Mucosa of gallbladder (tissue), 1 donor: ENCODE results near the gene ANO2. TPM values are rescaled to one million over a fixed set of nuclear protein-coding genes. Genes with fewer than 3 reads are reported as not detected.
"Not testable (repeated sequence)": the region's sequence is repeated elsewhere in the genome, so short reads cannot be mapped to it uniquely, and the experiment has no call there.

Experiments
- DNase-seq: peaks from one replicate; pipeline ENCODE4 v3.0.0-alpha.2; 2020; ENCODE audit warnings: low spot score
- total RNA-seq: library from RNA; stranded (reverse); gene quantifications from one replicate; pipeline ENCODE4 v1.2.1, GENCODE V29; 2021
- donor health status: DM: no; HTN: no; CAD: no.

Gene ANO2
- total RNA-seq, 1 donor from 2014 or later: 2.5 TPM

DNA sequence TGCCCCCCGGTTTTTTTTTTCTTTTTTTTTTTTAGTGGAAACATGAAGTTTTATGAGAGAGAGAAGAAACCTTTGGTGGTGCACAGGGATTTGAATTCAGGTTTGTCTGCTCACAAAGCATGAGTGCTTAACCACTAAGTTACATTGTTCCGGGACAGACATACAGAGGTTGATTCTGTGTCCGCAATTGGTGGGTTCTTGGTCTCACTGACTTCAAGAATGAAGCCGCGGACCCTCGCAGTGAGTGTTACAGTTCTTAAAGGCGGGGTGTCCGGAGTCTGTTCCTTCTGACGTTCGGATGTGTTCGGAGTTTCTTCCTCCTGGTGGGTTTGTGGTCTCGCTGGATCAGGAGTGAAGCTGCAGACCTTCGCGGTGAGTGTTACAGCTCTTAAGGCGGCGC lies 57.2 kb downstream of the ANO2 start:
- not testable (repeated sequence) for DNase-seq

GRCh38 chr12:5884866-5885265 lies 60.2 kb downstream of the ANO2 start:
- DNase-seq: no peak

DNA sequence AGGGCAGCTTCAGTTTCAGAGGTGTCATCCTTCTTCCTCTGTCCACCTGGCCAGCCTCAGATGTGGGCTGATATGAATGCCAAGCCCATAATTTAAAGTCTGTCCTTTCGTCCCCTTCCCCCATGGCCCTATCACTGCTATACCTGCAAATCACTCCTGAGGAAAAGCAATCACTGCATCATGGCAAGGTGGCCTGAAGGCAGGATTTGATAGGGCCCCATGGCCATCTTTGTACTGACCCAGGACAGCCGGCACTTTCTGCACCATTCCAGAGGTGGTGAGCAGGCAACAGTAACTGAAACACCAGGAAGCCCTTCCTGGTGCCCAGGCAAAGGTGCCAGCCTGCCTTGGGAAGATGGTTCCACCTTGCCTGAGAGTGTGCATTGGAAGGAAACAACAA lies 60.8 kb downstream of the ANO2 start:
- DNase-seq: no peak

DNA sequence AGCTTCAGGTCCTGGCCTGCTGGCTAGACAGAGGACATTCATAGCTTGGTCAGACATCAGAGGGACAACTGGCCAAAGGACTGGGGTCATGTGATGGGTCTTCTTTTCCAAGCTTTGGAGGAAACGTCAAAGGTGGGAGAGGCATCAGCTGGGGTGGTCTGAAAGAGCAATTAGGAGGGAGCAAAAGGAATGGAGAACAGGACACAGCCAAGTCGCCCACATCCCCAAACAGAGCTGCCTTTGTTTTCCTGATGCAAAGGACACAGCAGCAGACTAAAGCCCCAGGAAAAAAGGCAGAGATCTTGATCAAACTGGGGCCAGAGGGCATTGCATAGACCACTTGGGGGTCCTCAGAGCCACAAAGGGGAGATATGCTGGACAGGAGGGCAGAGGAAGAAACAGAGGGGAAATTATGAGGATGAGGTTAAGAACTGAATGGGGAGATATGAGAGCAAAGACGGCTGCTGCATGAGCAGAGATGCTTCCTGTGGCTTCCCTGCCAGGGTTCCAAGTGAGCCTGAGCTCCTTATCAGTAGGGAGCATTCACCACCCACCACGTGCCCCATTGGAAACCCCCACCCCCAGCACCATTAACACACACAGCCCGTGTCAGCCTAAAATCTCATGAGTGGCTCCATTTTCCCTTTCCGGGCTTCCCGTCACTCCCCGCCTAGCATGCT lies 62.4 kb downstream of the ANO2 start:
- DNase-seq: no peak

- no peak for DNase-seq
These were observed 63.4 kb downstream of the ANO2 start for GRCh38 chr12:5881666-5882065.

- DNase-seq: no peak
These were observed 63.9 kb downstream of the ANO2 start for GRCh38 chr12:5881101-5881606.

DNA sequence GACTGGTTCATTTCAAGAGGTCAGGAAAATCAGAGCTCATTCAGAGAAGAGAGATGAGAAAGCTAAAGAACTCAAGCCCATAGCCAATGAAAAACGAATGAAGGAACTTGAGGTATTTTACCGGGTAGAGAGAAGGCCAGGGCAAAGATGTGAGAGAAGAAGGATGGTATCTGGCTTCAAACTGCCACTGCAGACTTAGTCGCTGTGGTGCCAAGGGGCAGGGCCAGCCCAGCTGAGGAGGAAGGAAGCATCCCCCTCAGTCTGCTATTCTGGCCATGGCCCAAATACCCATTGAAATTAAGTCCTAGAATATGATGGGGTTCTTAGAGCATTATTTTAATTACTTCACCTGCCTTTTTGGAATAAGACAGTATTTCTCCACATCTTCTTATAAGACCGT lies 69.2 kb downstream of the ANO2 start:
- DNase-seq: no peak

DNA sequence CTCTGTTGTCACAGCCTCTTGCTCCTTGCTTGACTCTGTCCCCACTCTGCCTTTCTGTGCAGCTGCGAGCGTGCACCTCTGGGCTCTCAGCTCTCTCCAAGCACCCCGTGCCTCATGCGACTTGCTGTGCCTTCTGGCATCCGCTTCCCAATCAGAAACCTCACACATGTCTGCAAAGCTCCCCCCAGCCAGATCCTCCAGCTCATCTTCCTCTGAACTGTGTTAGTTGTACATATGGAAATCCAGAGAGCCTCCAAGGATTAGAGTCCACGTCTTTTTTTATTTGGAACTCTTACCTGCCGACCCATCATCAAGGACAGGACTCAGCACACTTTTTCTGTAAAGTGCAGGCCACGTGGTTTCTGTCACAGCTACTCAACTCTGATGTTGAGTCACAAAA lies 70.5 kb downstream of the ANO2 start:
- DNase-seq: no peak

DNA sequence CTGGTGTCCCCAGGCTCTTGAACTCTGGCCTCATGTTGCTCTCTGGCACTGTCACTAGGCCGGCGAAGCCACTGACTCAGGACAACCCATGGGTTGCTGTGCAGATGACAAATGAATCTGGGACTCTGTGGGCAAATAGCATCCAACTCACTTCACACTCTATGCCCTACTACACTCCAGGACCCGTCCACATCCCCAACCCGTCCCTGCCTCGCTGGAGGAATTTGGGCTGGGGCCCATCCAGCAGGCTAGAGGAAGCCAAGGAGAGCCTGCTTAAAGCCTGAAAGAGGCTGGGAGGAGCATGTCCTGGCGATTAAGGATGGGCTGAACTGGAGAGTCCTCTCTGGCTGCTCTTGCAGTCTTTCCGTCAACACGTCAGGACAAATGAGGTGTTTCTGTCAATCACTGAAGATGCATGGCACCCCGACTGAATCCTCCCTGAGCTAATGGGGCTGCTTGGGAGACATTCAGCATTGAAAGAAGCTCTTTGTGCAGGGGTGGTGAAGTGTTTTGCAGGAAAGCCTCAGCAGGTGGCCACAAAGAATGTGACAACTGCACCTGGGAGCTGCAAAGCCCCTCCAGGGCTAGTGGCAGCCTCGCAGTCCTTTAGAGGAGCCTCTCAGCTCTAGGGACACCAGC lies 71.7 kb downstream of the ANO2 start:
- no peak for DNase-seq

GRCh38 chr12:5872745-5873144 lies 72.3 kb downstream of the ANO2 start:
- no peak for DNase-seq

- DNase-seq: no peak
These were observed 73.3 kb downstream of the ANO2 start for GRCh38 chr12:5871741-5872140.

DNA sequence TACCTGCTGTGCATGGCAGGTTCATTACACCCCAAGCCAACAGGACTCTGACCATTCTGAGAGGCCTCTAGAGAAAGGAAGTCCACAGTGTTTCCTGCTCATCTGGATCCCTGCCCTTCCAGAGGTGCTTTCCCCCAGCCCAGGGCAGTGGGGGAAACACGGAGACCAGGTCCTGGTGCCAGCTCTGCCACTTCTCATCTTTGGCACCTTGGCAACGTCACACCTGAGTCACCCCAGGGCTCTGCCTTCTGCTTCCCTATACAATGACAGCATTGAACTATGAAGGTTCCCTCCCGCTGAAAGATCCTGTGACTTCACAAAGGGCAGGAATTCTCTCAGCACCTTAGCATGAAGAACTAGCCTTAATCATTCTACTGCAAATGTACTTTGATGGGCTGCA lies 74.9 kb downstream of the ANO2 start:
- DNase-seq: no peak

DNA sequence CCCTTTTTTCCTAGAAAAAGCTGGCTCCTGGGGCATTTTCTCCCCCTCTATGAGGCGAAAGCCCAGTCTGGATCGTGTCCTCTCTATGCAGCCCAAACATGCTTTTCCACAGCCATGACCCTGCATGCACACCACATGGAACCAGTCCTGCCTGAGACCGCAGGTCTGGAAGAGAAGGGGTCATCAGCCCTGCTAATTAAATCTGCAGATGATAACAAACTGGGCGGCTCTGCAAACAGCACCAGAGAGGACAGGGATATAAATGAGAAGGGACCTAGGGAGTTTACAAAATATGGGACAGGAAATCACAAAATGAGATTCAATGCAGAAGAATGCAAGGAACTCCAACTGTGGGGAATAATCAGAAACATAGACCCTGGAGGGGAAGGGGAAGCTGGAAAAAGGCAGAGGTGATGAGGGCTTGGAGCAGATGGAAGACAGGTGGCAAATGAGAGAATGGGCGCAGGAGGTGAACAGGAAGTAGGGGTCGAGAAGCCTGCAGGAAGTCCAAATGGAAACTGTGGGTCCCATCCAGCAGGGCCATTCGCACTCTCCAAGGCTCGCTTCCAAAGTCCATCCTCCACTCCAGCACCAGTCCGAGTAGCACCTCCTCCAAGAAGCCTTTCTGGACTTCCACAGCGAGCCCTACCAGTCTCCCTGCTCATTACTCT lies 76.3 kb downstream of the ANO2 start:
- no peak for DNase-seq

DNA sequence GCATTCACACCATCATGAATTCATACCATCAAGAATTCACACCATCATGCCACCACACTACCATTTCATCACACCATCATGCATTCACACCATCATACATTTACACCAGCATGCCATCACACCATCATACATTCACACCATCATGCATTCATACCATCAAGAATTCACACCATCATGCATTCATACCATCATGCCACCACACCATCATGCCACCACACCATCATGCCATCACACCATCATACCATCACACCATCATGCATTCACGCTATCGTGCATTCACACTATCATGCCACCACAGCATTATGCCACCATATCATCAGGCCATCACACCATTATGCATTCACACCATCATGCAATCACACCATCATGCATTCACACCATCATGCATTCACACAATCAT lies 79.7 kb downstream of the ANO2 start:
- no peak for DNase-seq

DNA sequence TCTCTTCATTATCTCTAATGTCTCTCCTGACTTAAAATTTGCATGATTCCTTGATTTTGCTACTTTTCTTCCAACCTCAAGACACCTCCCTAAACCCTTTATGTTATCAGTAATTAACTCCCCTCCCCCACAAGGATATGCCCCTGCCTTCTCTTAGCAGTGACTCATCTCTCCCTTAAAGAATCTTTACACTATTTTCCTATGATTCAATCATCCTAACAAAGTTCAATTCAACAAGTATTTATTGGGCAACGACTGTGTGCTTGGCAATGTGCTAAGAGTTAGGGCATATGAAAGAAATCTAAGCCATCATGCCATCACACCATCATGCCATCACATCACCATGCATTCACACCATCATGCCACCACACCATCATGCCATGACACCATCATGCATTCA lies 80.1 kb downstream of the ANO2 start:
- DNase-seq: no peak

DNA sequence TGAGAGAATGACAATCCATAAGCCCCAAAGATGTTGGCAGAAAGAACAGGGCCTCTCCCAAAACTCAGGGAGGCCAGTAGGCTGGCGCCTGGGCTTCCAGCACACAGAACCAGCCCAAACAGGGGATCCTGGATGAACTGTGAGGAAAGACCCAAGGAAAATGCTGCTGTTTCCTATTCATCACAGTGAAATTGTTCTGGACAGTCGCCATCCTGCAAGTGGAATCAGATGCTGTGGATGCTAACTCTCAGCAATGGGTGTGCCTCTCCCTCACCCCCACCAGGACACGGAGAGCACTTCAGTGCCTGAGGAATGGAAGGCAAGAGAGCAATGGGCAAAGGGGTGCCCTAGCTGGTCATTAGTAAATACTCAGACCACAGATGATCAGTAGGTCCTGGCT lies 80.8 kb downstream of the ANO2 start:
- no peak for DNase-seq

DNA sequence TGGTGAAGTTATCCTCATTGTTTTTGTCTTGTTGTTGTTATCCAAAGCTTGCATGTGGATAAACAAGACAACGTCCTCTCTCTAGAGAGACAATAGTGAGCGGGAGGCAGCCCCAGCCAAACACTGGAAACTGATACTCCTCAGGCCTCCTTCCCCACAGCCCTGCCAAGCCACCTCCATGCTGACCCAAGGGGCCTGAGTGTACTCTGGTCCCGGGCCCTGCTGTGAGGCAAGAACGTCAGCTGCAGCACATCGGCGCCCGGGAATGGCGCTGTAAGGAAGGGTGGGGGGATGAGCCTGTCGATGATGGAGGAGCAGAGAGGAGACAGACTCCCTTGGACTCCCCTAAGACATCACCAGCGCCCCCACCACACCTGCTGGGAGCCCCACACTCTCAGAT lies 83.6 kb downstream of the ANO2 start:
- no peak for DNase-seq

DNA sequence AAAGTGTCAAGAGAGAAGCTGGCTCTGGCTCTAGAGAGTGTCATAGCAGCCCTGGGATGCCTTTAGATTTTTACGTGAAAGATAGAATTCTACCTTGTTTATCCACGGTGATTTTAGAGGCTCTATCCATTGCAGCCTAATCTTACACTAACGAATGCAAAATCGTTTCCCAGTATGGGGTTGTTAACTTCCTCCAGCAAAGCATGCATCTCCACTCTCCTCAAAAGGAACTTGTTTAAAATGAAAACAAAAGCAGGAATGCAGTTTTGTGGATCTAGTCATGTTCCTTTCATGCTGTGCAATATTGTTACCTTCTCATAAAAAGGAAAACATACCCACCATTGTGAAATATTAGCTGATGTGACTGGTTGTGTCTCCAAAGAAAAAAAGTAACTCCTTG lies 88.4 kb downstream of the ANO2 start:
- no peak for DNase-seq

- no peak for DNase-seq
These were observed 98.1 kb downstream of the ANO2 start for GRCh38 chr12:5846950-5847349.

DNA sequence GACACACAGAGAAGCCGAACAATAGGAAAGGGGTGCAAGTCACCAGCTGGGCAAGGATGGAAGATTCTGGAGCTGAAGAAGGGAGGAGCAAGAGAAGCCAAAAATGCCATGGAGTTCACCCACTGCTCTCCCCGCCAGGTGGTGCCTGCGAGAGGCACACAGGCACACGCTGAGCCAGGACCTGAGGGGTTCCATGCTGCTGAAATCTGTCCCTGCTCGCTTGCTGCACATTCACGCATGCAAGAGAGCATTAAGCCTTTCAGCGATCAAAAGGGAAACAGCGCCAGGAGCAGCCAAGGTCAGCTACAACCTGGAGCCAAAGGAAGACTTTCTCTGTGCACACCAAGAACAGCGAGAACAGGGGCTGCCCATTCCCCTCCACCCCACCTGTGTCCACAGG lies 104.1 kb downstream of the ANO2 start:
- no peak for DNase-seq

- no peak for DNase-seq
These were observed 114.9 kb downstream of the ANO2 start for GRCh38 chr12:5830111-5830510.

DNA sequence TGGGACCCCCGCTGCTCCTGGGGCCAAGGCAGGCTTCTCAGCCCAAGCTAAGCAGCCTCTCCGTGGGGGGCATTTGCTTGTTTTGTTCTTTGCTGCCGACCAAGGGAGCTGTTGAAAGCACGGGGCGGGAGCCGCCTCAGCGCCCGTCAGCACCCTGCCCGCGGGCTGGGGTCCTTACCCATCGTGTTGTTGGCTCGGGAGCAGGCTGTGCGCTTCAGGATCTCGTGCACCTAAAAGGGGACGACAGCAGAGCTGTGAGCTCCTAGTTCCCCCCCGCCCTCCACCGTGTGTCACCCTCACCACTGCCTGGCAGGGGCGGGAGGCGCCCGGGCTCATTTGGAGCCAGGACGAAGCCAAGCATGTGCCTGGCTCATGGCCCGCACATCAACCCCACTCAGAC lies 117.5 kb downstream of the ANO2 start:
- DNase-seq: no peak

- not testable (repeated sequence) for DNase-seq
These were observed 119.3 kb downstream of the ANO2 start for GRCh38 chr12:5825761-5826160.
